SK-N-SH (cell line): ENCODE measurements around the gene ST7. TPM values are rescaled to one million over a fixed set of nuclear protein-coding genes. Genes with fewer than 3 reads are reported as not detected.

Experiments
- CTCF ChIA-PET: fragments of 300-600, 350-600 bp; formaldehyde crosslinking; extraction: SDS; loops from one replicate; lab custom pipeline; 2021; lab: Yijun Ruan, JAX
- POLR2A ChIA-PET: fragments of 350-600 bp; sonication (Branson Sonifier 250); formaldehyde crosslinking; extraction: SDS; loops from one replicate; lab custom pipeline; 2020; ENCODE audit warnings: antibody characterized with exemption, inconsistent platforms; lab: Yijun Ruan, JAX
- DNase-seq: peaks from one replicate; pipeline ENCODE4 v3.0.0; 2012
- H2AFZ ChIP-seq: fragments of 200-600 bp; sonication (generic); 2 replicates; pipeline ENCODE4 v1.8.1; 2016; ENCODE audit warnings: antibody characterized with exemption, mild to moderate bottlenecking, low read depth
- H3F3A ChIP-seq: fragments of 200-600 bp; sonication (generic); replicated peaks from 2 replicates; pipeline ENCODE3; 2016; ENCODE audit warnings: antibody characterized with exemption, mild to moderate bottlenecking; ENCODE audit not compliant: insufficient read depth
- H3K27ac ChIP-seq, 2 experiments: fragments of 200-500 bp in 1 of 2; fragments of 200-600 bp in 1 of 2; sonication (Bioruptor generic) in 1 of 2; sonication (generic), shearing (Covaris generic) in 1 of 2; 2 replicates each; pipeline versions ENCODE4 v1.5.1 to v1.6.1; 2014 to 2016; ENCODE audit warnings: low read depth in 2 of 2, inconsistent platforms in 1 of 2, low read length in 1 of 2, mild to moderate bottlenecking in 1 of 2, mixed read lengths in 1 of 2
- H3K27me3 ChIP-seq: fragments of 200-600 bp; sonication (generic), shearing (Covaris generic); 2 replicates; pipeline ENCODE4 v1.6.1; 2016; ENCODE audit warnings: mixed run types; ENCODE audit not compliant: insufficient read depth
- H3K36me3 ChIP-seq, 2 experiments: fragments of 200-500 bp in 1 of 2; fragments of 200-600 bp in 1 of 2; sonication (Bioruptor generic) in 1 of 2; sonication (generic) in 1 of 2; replicated peaks in 1 of 2; 2 replicates each; pipeline versions ENCODE3 to v1.5.1; 2014 to 2016; ENCODE audit warnings: low read length in 1 of 2, mild to moderate bottlenecking in 1 of 2; ENCODE audit not compliant: insufficient read depth in 2 of 2, control insufficient read depth in 1 of 2
- H3K4me1 ChIP-seq, 2 experiments: fragments of 200-500 bp in 1 of 2; fragments of 200-600 bp in 1 of 2; sonication (Bioruptor generic) in 1 of 2; sonication (generic), shearing (Covaris generic) in 1 of 2; 2 replicates each; pipeline versions ENCODE4 v1.5.1 to v1.6.1; 2014 to 2016; ENCODE audit warnings: low read depth in 1 of 2, low read length in 1 of 2, mixed run types in 1 of 2; ENCODE audit not compliant: insufficient read depth in 2 of 2, control insufficient read depth in 1 of 2
- H3K4me2 ChIP-seq: fragments of 200-600 bp; sonication (generic), shearing (Covaris generic); 2 replicates; pipeline ENCODE4 v1.6.1; 2017; ENCODE audit warnings: mixed run types
- H3K4me3 ChIP-seq, 2 experiments: fragments of 200-500 bp in 1 of 2; fragments of 200-600 bp in 1 of 2; sonication (Bioruptor generic) in 1 of 2; sonication (generic), shearing (Covaris generic) in 1 of 2; 2 replicates each; pipeline versions ENCODE4 v1.5.1 to v1.8.1; 2014 to 2016; ENCODE audit warnings: low read depth in 2 of 2, inconsistent platforms in 1 of 2, low read length in 1 of 2, mild to moderate bottlenecking in 1 of 2, mixed read lengths in 1 of 2, moderate library complexity in 1 of 2
- H3K79me2 ChIP-seq: fragments of 200-600 bp; sonication (generic); 2 replicates; pipeline ENCODE4 v1.8.1; 2017; ENCODE audit warnings: mild to moderate bottlenecking; ENCODE audit not compliant: insufficient read depth
- H3K9ac ChIP-seq: fragments of 200-600 bp; sonication (generic); 2 replicates; pipeline ENCODE4 v1.6.1; 2017; ENCODE audit warnings: mixed run types
- H3K9me2 ChIP-seq: fragments of 200-600 bp; sonication (generic); 2 replicates; pipeline ENCODE4 v1.6.1; 2017; ENCODE audit warnings: mixed run types
- H3K9me3 ChIP-seq: fragments of 200-600 bp; sonication (generic); 2 replicates; pipeline ENCODE4 v1.6.1; 2017; ENCODE audit warnings: mixed run types, mild to moderate bottlenecking, moderate library complexity
- H4K20me1 ChIP-seq: fragments of 200-600 bp; sonication (generic); 2 replicates; pipeline ENCODE4 v1.6.1; 2017; ENCODE audit warnings: mild to moderate bottlenecking, mixed run types; ENCODE audit not compliant: insufficient read depth
- ELF1 ChIP-seq: IDR thresholded peaks from 2 replicates; pipeline ENCODE4 v1.4.0; 2012
- EZH2phosphoT487 ChIP-seq: fragments of 200-600 bp; sonication (generic); IDR thresholded peaks from 2 replicates; pipeline ENCODE4 v1.6.1; 2017; ENCODE audit warnings: low read depth, mixed run types, mild to moderate bottlenecking, antibody characterized with exemption, moderate library complexity, borderline replicate concordance
- FOSL2 ChIP-seq: IDR thresholded peaks from 2 replicates; pipeline ENCODE4 v1.4.0; 2012; ENCODE audit warnings: low read depth, mild to moderate bottlenecking, moderate library complexity, borderline replicate concordance
- FOXM1 ChIP-seq: IDR thresholded peaks from 2 replicates; pipeline ENCODE4 v1.4.0; 2012; ENCODE audit warnings: low read depth, mild to moderate bottlenecking
- GATA2 ChIP-seq: sonication (generic); formaldehyde crosslinking; IDR thresholded peaks from 2 replicates; pipeline ENCODE4 v1.5.0; 2020; ENCODE audit warnings: mild to moderate bottlenecking, missing genetic modification reagents
- JUND ChIP-seq: IDR thresholded peaks from 2 replicates; pipeline ENCODE4 v1.4.0; 2012
- MEF2A ChIP-seq: IDR thresholded peaks from 2 replicates; pipeline ENCODE4 v1.4.0; 2012; ENCODE audit warnings: low read depth, borderline replicate concordance
- MXI1 ChIP-seq: IDR thresholded peaks from 2 replicates; pipeline ENCODE4 v1.6.1; 2012; ENCODE audit warnings: mild to moderate bottlenecking, low read depth, low read length, improper control_type of control experiment
- NFIC ChIP-seq: IDR thresholded peaks from 2 replicates; pipeline ENCODE4 v1.4.0; 2012; ENCODE audit warnings: borderline replicate concordance
- NRF1 ChIP-seq: IDR thresholded peaks from 2 replicates; pipeline ENCODE4 v1.6.1; 2012; ENCODE audit warnings: low read depth, mild to moderate bottlenecking, low read length
- POLR2AphosphoS5 ChIP-seq: IDR thresholded peaks from 2 replicates; pipeline ENCODE4 v1.6.1; 2012; ENCODE audit warnings: low read depth, low read length
- RAD21 ChIP-seq: IDR thresholded peaks from 2 replicates; pipeline ENCODE4 v1.6.1; 2012; ENCODE audit warnings: mild to moderate bottlenecking, low read length
- RCOR1 ChIP-seq: fragments of 150-350 bp; IDR thresholded peaks from 2 replicates; pipeline ENCODE4 v1.6.1; 2017; ENCODE audit warnings: antibody characterized with exemption, low read length
- RXRA ChIP-seq: IDR thresholded peaks from 2 replicates; pipeline ENCODE4 v1.4.0; 2012; ENCODE audit warnings: low read depth, mild to moderate bottlenecking, borderline replicate concordance
- SMC3 ChIP-seq: IDR thresholded peaks from 2 replicates; pipeline ENCODE4 v1.6.1; 2012; ENCODE audit warnings: low read depth, low read length, improper control_type of control experiment
- TAF1 ChIP-seq: IDR thresholded peaks from 2 replicates; pipeline ENCODE4 v1.6.1; 2012; ENCODE audit warnings: low read depth, mild to moderate bottlenecking, low read length, moderate library complexity, borderline replicate concordance
- TEAD4 ChIP-seq: IDR thresholded peaks from 2 replicates; pipeline ENCODE4 v1.4.0; 2012; ENCODE audit warnings: mild to moderate bottlenecking, borderline replicate concordance; ENCODE audit not compliant: insufficient read depth
- WGBS: methylation state at CpG from one replicate; pipeline ENCODE4 v1.1.6; 2017; ENCODE audit warnings: low lambda C conversion rate; 5-methylcytosine and 5-hydroxymethylcytosine counted together
- polyA plus RNA-seq, 3 experiments: library from polyadenylated mRNA; depleted of rRNA; stranded (reverse); fragments of >200 nt; gene quantifications; 2 replicates each; pipeline ENCODE4 v1.2.3, GENCODE V29; 2012
- TF ChIP-seq, protein P1 (sequence below): IDR thresholded peaks from 2 replicates; pipeline ENCODE4 v1.4.0; 2012; ENCODE audit warnings: low read depth
- TF ChIP-seq, protein P2 (sequence below): IDR thresholded peaks from 2 replicates; pipeline ENCODE4 v1.4.0; 2012; ENCODE audit warnings: low read depth, borderline replicate concordance
- TF ChIP-seq, protein P3 (sequence below): IDR thresholded peaks from 2 replicates; pipeline ENCODE4 v1.6.1; 2012; ENCODE audit warnings: mild to moderate bottlenecking, low read depth, low read length, moderate library complexity
- TF ChIP-seq, protein P4 (sequence below): fragments of 200-600 bp; sonication (generic); IDR thresholded peaks from 2 replicates; pipeline ENCODE4 v1.6.1; 2017; ENCODE audit warnings: antibody characterized with exemption, mild to moderate bottlenecking, moderate library complexity
- TF ChIP-seq, protein P5 (sequence below): fragments of 150-350 bp; IDR thresholded peaks from 2 replicates; pipeline ENCODE4 v1.6.1; 2016; ENCODE audit warnings: mild to moderate bottlenecking, low read depth, low read length

ST7 gene
- polyA plus RNA-seq, 1 of the 3 experiments (the other 2 are of a cell fraction): 23.5 TPM

DNA sequence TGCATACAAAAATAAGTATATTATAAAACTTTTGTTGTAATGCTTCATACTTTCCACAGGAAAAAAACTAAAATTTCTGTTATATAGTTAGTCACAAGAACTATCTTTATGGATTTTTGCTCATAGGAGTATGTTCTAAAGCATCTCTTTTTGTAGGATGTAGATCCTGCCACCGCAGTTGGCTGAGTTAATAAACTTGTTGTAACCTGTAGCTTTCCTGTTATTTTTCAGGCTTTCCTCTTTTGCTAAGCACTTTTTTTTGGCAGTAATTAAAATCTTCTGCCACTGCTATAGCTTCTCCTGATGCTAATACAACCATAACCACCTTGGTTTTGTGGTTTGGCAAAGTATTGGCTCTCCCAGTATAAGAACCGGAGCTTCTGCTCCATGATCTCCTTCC, 309.2 kb downstream of the ST7 start (continued):
- TF ChIP-seq, protein P1, sequence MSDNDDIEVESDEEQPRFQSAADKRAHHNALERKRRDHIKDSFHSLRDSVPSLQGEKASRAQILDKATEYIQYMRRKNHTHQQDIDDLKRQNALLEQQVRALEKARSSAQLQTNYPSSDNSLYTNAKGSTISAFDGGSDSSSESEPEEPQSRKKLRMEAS: no peak
- no peak for TF ChIP-seq FOXM1
- no peak for TF ChIP-seq EZH2phosphoT487
- no peak for TF ChIP-seq TAF1
- TF ChIP-seq, all 33 proteins: peak for 0

DNA sequence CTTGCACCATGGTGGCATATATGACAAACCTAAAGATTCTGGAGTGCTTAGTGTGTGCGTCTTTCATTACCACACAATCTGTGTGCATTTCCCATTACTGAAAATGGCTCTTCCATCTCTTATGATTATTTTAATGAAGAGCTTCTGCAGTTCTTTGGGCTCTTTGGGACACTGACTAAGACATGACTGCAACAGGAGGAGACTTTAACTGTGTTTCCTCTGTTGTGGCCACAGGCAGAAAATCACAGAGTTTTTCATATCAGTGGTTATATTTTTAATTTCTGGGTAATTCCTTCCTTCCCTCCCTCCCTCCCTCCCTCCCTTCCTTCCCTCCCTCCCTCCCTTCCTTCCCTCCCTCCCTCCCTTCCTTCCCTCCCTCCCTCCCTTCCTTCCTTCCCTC, 311.4 kb downstream of the ST7 start:
- Histone ChIP-seq H3K79me2 (no peaks in the 10 kb centered on the region), H3K27me3 (no peaks in the 10 kb centered on the region), H3K27ac (no peak overlapping the region), H3K36me3 (no peaks in the 10 kb centered on the region), H3K9me3 (0 out of 2 replicates have a peak, but pooled peaks cover 4% of the 10 kb centered on the region), H4K20me1 (no peaks in the 10 kb centered on the region), H3K4me1 (no peaks in the 10 kb centered on the region; a peak in 1 of 4 replicates), H3K9ac (no peak overlapping the region), H2AFZ (no peak overlapping the region), H3K9me2 (no peaks in the 10 kb centered on the region), H3K4me2 (no peak overlapping the region), H3K4me3 (no peak overlapping the region), H3F3A (peaks cover 12% of the 10 kb centered on the region)
- 50% methylated on average over 1 of the region's 1 CpG for WGBS
- TF ChIP-seq TAF1: no peak
- TF ChIP-seq FOSL2: no peak
- no peak for TF ChIP-seq ELF1
- TF ChIP-seq POLR2AphosphoS5: no peak
- TF ChIP-seq, protein P2, sequence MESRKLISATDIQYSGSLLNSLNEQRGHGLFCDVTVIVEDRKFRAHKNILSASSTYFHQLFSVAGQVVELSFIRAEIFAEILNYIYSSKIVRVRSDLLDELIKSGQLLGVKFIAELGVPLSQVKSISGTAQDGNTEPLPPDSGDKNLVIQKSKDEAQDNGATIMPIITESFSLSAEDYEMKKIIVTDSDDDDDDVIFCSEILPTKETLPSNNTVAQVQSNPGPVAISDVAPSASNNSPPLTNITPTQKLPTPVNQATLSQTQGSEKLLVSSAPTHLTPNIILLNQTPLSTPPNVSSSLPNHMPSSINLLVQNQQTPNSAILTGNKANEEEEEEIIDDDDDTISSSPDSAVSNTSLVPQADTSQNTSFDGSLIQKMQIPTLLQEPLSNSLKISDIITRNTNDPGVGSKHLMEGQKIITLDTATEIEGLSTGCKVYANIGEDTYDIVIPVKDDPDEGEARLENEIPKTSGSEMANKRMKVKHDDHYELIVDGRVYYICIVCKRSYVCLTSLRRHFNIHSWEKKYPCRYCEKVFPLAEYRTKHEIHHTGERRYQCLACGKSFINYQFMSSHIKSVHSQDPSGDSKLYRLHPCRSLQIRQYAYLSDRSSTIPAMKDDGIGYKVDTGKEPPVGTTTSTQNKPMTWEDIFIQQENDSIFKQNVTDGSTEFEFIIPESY: no peak
- no peak for TF ChIP-seq RAD21
- TF ChIP-seq, protein P3, sequence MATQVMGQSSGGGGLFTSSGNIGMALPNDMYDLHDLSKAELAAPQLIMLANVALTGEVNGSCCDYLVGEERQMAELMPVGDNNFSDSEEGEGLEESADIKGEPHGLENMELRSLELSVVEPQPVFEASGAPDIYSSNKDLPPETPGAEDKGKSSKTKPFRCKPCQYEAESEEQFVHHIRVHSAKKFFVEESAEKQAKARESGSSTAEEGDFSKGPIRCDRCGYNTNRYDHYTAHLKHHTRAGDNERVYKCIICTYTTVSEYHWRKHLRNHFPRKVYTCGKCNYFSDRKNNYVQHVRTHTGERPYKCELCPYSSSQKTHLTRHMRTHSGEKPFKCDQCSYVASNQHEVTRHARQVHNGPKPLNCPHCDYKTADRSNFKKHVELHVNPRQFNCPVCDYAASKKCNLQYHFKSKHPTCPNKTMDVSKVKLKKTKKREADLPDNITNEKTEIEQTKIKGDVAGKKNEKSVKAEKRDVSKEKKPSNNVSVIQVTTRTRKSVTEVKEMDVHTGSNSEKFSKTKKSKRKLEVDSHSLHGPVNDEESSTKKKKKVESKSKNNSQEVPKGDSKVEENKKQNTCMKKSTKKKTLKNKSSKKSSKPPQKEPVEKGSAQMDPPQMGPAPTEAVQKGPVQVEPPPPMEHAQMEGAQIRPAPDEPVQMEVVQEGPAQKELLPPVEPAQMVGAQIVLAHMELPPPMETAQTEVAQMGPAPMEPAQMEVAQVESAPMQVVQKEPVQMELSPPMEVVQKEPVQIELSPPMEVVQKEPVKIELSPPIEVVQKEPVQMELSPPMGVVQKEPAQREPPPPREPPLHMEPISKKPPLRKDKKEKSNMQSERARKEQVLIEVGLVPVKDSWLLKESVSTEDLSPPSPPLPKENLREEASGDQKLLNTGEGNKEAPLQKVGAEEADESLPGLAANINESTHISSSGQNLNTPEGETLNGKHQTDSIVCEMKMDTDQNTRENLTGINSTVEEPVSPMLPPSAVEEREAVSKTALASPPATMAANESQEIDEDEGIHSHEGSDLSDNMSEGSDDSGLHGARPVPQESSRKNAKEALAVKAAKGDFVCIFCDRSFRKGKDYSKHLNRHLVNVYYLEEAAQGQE: no peak
- no peak for TF ChIP-seq GATA2
- no peak for TF ChIP-seq NRF1
- no peak for TF ChIP-seq SMC3
- no peak for TF ChIP-seq RCOR1
- TF ChIP-seq MXI1: no peak
- TF ChIP-seq JUND: no peak
- TF ChIP-seq, protein P4, sequence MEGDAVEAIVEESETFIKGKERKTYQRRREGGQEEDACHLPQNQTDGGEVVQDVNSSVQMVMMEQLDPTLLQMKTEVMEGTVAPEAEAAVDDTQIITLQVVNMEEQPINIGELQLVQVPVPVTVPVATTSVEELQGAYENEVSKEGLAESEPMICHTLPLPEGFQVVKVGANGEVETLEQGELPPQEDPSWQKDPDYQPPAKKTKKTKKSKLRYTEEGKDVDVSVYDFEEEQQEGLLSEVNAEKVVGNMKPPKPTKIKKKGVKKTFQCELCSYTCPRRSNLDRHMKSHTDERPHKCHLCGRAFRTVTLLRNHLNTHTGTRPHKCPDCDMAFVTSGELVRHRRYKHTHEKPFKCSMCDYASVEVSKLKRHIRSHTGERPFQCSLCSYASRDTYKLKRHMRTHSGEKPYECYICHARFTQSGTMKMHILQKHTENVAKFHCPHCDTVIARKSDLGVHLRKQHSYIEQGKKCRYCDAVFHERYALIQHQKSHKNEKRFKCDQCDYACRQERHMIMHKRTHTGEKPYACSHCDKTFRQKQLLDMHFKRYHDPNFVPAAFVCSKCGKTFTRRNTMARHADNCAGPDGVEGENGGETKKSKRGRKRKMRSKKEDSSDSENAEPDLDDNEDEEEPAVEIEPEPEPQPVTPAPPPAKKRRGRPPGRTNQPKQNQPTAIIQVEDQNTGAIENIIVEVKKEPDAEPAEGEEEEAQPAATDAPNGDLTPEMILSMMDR: no peak
- TF ChIP-seq TEAD4: no peak
- TF ChIP-seq, protein P5, sequence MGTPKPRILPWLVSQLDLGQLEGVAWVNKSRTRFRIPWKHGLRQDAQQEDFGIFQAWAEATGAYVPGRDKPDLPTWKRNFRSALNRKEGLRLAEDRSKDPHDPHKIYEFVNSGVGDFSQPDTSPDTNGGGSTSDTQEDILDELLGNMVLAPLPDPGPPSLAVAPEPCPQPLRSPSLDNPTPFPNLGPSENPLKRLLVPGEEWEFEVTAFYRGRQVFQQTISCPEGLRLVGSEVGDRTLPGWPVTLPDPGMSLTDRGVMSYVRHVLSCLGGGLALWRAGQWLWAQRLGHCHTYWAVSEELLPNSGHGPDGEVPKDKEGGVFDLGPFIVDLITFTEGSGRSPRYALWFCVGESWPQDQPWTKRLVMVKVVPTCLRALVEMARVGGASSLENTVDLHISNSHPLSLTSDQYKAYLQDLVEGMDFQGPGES: no peak
- no peak for TF ChIP-seq RXRA
- no peak for TF ChIP-seq NFIC
- no peak for TF ChIP-seq MEF2A
- no peak for DNase-seq
- CTCF ChIA-PET: interaction anchor here (1.8 kb wide), 1 partner anchor 52 kb away, joined by 5 read pairs; no protein-coding TSS in a partner anchor
- POLR2A ChIA-PET: no interaction called here
